Measurements from ENCODE around the gene PIH1D1. TPM values are rescaled to one million over a fixed set of nuclear protein-coding genes. Genes with fewer than 3 reads are reported as not detected.

The PIH1D1 gene
- polyA plus RNA-seq, 1 donor from 2014 or later, result 145 TPM

GRCh38 chr19:49448432-49448786 is 3.2 kb downstream of the PIH1D1 start:
- no peaks in the 10 kb centered on the region for H3K9me3 ChIP-seq (ENCODE audit: low read length)
- no peak overlapping the region for H3K9ac ChIP-seq (ENCODE audit: low read length)
- H3F3A ChIP-seq (ENCODE audit: insufficient read depth, low read length, poor library complexity, severe bottlenecking), result peaks cover 5% of the 10 kb centered on the region
- H3K27me3 ChIP-seq (ENCODE audit: insufficient read depth, low read depth, low read length), result no peaks in the 10 kb centered on the region
- H3K4me3 ChIP-seq (ENCODE audit: low read length), result no peak overlapping the region
- no peaks in the 10 kb centered on the region for H3K9me2 ChIP-seq (ENCODE audit: insufficient read depth, low read length)
- H3K36me3 ChIP-seq (ENCODE audit: insufficient read depth, low read length), result no peaks in the 10 kb centered on the region
- H3K79me2 ChIP-seq (replicated peaks; ENCODE audit: insufficient read depth, low read length), result peaks cover 6% of the 10 kb centered on the region
- no peak overlapping the region for H3K4me2 ChIP-seq (ENCODE audit: low read length)
- H4K20me1 ChIP-seq (ENCODE audit: insufficient read depth), result no peaks in the 10 kb centered on the region
- H3K27ac ChIP-seq (ENCODE audit: low read length), result no peak overlapping the region
- H2AFZ ChIP-seq (ENCODE audit: low read depth, low read length), result no peak overlapping the region
- TF ChIP-seq CTCF (IDR thresholded peaks at IDR 0.05; ENCODE audit: poor library complexity, severe bottlenecking), result no peak
- no peak for TF ChIP-seq TAF1 (IDR thresholded peaks at IDR 0.05; ENCODE audit: low read depth)
- no peak for TF ChIP-seq EZH2 (IDR thresholded peaks at IDR 0.05; ENCODE audit: borderline replicate concordance, insufficient read depth, low read length, poor library complexity, severe bottlenecking)
- TF ChIP-seq REST (IDR thresholded peaks at IDR 0.05; ENCODE audit: borderline replicate concordance), result no peak
- no peak for TF ChIP-seq SMC3 (conservative IDR thresholded peaks at IDR 0.05; ENCODE audit: poor library complexity)

GRCh38 chr19:49447485-49448431 is 3.9 kb downstream of the PIH1D1 start:
- TF ChIP-seq CTCF (IDR thresholded peaks at IDR 0.05; ENCODE audit: poor library complexity, severe bottlenecking) (no peak), REST (IDR thresholded peaks at IDR 0.05; ENCODE audit: borderline replicate concordance) (no peak)
- Histone ChIP-seq H3F3A (ENCODE audit: insufficient read depth, low read length, poor library complexity, severe bottlenecking) (peaks cover 5% of the 10 kb centered on the region), H3K79me2 (replicated peaks; ENCODE audit: insufficient read depth, low read length) (peaks cover 6% of the 10 kb centered on the region), H3K4me3 (ENCODE audit: low read length) (no peak overlapping the region), H3K27ac (ENCODE audit: low read length) (no peak overlapping the region), H3K9me3 (ENCODE audit: low read length) (no peaks in the 10 kb centered on the region), H4K20me1 (ENCODE audit: insufficient read depth) (no peaks in the 10 kb centered on the region), H3K9me2 (ENCODE audit: insufficient read depth, low read length) (no peaks in the 10 kb centered on the region), H2AFZ (ENCODE audit: low read depth, low read length) (no peak overlapping the region), H3K27me3 (ENCODE audit: insufficient read depth, low read depth, low read length) (peaks cover 5% of the 10 kb centered on the region), H3K4me2 (ENCODE audit: low read length) (no peak overlapping the region), H3K9ac (ENCODE audit: low read length) (no peak overlapping the region), H3K36me3 (ENCODE audit: insufficient read depth, low read length) (no peaks in the 10 kb centered on the region)
